Esophagus muscularis mucosa (tissue), 3 donors: ENCODE results near the gene CCDC91.

Experiments
- POLR2A ChIP-seq: fragments of 450-650 bp; IDR thresholded peaks from one replicate; pipeline ENCODE4 v1.6.1; 2017; ENCODE audit warnings: antibody characterized with exemption, moderate library complexity, mild to moderate bottlenecking, low read depth
- TF ChIP-seq, protein P1 (sequence below), 3 experiments: fragments of 200-600 bp in 2 of 3; fragments of 450-650 bp in 1 of 3; sonication (generic) in 2 of 3; IDR thresholded peaks; one replicate each; pipeline ENCODE4 v1.5.1; 2017 to 2019; ENCODE audit warnings: antibody characterized with exemption in 3 of 3, mild to moderate bottlenecking in 2 of 3, moderate library complexity in 1 of 3

DNA sequence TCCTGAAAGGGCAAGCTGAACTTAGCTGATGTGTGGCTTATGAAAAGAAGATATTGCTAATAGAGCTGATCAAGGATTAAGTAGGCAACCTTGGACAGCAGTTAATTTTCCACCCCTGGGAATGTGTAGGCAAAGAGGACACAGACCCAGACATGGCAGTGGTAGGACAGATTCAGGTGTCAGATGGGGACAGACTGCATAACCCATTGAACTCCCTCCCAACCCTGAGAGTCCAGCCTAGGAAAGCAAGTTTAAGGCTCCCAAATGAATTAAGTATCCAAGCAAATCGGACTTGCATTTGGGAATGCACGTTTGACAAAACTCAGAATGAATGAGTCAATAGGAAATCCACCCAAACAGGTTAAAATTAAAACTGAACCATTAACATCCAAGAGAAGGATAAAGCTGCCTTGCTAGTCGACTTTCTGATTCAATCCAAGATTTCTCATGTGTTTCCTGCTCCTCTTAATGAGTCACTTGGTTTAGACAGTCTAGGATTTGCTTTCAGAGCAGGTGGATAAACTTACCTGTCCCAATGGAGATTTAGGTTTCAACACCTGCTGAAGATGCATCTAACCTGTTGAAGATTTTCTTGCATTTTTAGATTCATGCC is 385.4 kb downstream of the CCDC91 start:
- TF ChIP-seq, protein P1, sequence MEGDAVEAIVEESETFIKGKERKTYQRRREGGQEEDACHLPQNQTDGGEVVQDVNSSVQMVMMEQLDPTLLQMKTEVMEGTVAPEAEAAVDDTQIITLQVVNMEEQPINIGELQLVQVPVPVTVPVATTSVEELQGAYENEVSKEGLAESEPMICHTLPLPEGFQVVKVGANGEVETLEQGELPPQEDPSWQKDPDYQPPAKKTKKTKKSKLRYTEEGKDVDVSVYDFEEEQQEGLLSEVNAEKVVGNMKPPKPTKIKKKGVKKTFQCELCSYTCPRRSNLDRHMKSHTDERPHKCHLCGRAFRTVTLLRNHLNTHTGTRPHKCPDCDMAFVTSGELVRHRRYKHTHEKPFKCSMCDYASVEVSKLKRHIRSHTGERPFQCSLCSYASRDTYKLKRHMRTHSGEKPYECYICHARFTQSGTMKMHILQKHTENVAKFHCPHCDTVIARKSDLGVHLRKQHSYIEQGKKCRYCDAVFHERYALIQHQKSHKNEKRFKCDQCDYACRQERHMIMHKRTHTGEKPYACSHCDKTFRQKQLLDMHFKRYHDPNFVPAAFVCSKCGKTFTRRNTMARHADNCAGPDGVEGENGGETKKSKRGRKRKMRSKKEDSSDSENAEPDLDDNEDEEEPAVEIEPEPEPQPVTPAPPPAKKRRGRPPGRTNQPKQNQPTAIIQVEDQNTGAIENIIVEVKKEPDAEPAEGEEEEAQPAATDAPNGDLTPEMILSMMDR (IDR thresholded peaks at IDR 0.05) = no peak
- TF ChIP-seq POLR2A = no peak
